OCI-LY3 (cell line): Measurements from ENCODE around the gene CNOT9.

ENCODE experiments used
- EZH2phosphoT487 ChIP-seq: fragments of 200-600 bp; shearing (Covaris generic); IDR thresholded peaks from 2 replicates; pipeline ENCODE4 v1.6.1; 2018; ENCODE audit warnings: antibody characterized with exemption, mixed run types, low read depth
- TF ChIP-seq, protein P1 (sequence below): fragments of 200-600, 300-600 bp; sonication (generic); IDR thresholded peaks from 2 replicates; pipeline ENCODE4 v1.5.1; 2014; ENCODE audit warnings: antibody characterized with exemption, low read length, low read depth

DNA sequence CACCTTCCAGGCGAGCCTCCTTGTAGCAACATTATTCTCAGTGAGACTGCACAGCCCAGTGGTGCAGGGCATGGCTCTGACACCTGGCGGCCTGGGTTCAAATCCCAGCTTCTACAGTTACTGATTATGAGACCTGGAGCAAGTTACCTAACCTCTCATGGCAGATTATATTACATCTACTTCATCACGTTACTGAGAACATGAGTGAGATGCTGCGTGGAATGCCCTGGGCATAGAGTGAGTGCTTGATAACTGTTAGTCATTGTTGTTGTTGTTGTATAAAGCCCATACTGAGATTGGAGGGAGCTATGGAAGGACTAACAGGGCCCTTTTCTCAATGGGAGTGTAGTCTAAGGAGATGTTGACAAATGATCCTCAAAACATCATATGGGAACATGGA, 57.7 kb downstream of the CNOT9 start:
- TF ChIP-seq, protein P1, sequence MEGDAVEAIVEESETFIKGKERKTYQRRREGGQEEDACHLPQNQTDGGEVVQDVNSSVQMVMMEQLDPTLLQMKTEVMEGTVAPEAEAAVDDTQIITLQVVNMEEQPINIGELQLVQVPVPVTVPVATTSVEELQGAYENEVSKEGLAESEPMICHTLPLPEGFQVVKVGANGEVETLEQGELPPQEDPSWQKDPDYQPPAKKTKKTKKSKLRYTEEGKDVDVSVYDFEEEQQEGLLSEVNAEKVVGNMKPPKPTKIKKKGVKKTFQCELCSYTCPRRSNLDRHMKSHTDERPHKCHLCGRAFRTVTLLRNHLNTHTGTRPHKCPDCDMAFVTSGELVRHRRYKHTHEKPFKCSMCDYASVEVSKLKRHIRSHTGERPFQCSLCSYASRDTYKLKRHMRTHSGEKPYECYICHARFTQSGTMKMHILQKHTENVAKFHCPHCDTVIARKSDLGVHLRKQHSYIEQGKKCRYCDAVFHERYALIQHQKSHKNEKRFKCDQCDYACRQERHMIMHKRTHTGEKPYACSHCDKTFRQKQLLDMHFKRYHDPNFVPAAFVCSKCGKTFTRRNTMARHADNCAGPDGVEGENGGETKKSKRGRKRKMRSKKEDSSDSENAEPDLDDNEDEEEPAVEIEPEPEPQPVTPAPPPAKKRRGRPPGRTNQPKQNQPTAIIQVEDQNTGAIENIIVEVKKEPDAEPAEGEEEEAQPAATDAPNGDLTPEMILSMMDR: no peak
- no peak for TF ChIP-seq EZH2phosphoT487
